GM12878 (cell line): Measurements from ENCODE around the gene CDON. TPM values are rescaled to one million over a fixed set of nuclear protein-coding genes. Genes with fewer than 3 reads are reported as not detected.

Experiments
- ATAC-seq: fragments of 200-7000 bp; cut with Tn5 transposase; 3 replicates; pipeline ENCODE4 v1.9.1; 2020; ENCODE audit warnings: mild to moderate bottlenecking, moderate library complexity
- BruUV-seq: library from RNA; stranded (reverse); fragments of 400-500 nt; replicated peaks from 2 replicates; lab custom pipeline; 2021; lab: Mats Ljungman, UMichigan
- CTCF ChIA-PET: fragments of 300-600 bp; sonication (Branson Sonifier 250); formaldehyde crosslinking; extraction: SDS; loops from one replicate; lab custom pipeline; 2021; ENCODE audit warnings: inconsistent platforms; lab: Yijun Ruan, JAX
- POLR2A ChIA-PET: fragments of 350-600 bp; formaldehyde crosslinking; extraction: SDS; loops from one replicate; lab custom pipeline; 2021; ENCODE audit warnings: inconsistent platforms; lab: Charles Lee
- RAD21 ChIA-PET: fragments of 300-600 bp; sonication (Branson Sonifier 250); formaldehyde crosslinking; loops from one replicate; lab custom pipeline; 2023; ENCODE audit warnings: antibody characterized with exemption; ENCODE audit not compliant: unreplicated experiment; lab: Charles Lee
- SMC1A ChIA-PET: fragments of 300-600 bp; sonication (Branson Sonifier 250); formaldehyde crosslinking; loops from one replicate; lab custom pipeline; 2023; ENCODE audit not compliant: unreplicated experiment, uncharacterized antibody; lab: Charles Lee
- DNase-seq: peaks from one replicate; pipeline ENCODE4 v3.0.0-alpha.2; 2011; ENCODE audit warnings: low read depth, low spot score
- FAIRE-seq: peaks from 3 replicates; lab custom pipeline; 2011; peaks lifted over from hg19 to GRCh38; lab: Jason Lieb, UNC
- H2AFZ ChIP-seq: 2 replicates; pipeline ENCODE4 v1.6.0; 2011; ENCODE audit warnings: low read depth, low read length, control low read depth; ENCODE audit not compliant: control insufficient read depth
- H3K27ac ChIP-seq: 2 replicates; pipeline ENCODE4 v1.5.1; 2011; ENCODE audit warnings: control low read depth; ENCODE audit not compliant: control insufficient read depth, insufficient read depth
- H3K27me3 ChIP-seq, 2 experiments: replicated peaks in 1 of 2; 2 replicates each; pipeline versions ENCODE4 v1.6.0 to v1.6.1; 2011; ENCODE audit warnings: low read length in 1 of 2; ENCODE audit not compliant: control insufficient read depth in 2 of 2, insufficient read depth in 2 of 2
- H3K36me3 ChIP-seq, 2 experiments: 2 replicates each; pipeline ENCODE4 v1.5.1; 2011; ENCODE audit warnings: low read length in 1 of 2; ENCODE audit not compliant: control insufficient read depth in 2 of 2, insufficient read depth in 2 of 2
- H3K4me1 ChIP-seq: 2 replicates; pipeline ENCODE4 v1.6.1; 2011; ENCODE audit warnings: mild to moderate bottlenecking, low read length, moderate library complexity, mixed read lengths; ENCODE audit not compliant: control insufficient read depth, insufficient read depth
- H3K4me2 ChIP-seq: 2 replicates; pipeline ENCODE4 v1.6.0; 2011; ENCODE audit warnings: control low read depth; ENCODE audit not compliant: control insufficient read depth, insufficient read depth
- H3K4me3 ChIP-seq: fragments of 200-600 bp; sonication (generic); 2 replicates; pipeline ENCODE4 v1.5.1; 2016
- H3K79me2 ChIP-seq: 2 replicates; pipeline ENCODE4 v1.6.0; 2011; ENCODE audit warnings: low read length; ENCODE audit not compliant: control insufficient read depth, insufficient read depth
- H3K9ac ChIP-seq: 2 replicates; pipeline ENCODE4 v1.8.0; 2011; ENCODE audit warnings: low read length, control low read depth, mixed read lengths; ENCODE audit not compliant: control insufficient read depth, insufficient read depth
- H3K9me3 ChIP-seq: replicated peaks from 3 replicates; pipeline ENCODE4 v1.5.1; 2011; ENCODE audit warnings: mild to moderate bottlenecking, low read length; ENCODE audit not compliant: control insufficient read depth, insufficient read depth
- H4K20me1 ChIP-seq: 2 replicates; pipeline ENCODE4 v1.6.0; 2011; ENCODE audit not compliant: control insufficient read depth, insufficient read depth
- BCL11A ChIP-seq: IDR thresholded peaks from 2 replicates; pipeline ENCODE4 v1.6.1; 2011; ENCODE audit warnings: low read depth, low read length
- CBX3 ChIP-seq: fragments of 200-600 bp; sonication (generic); IDR thresholded peaks from 2 replicates; pipeline ENCODE4 v1.6.1; 2016; ENCODE audit warnings: low read depth, borderline replicate concordance
- EP300 ChIP-seq, 2 experiments: fragments of 150-350 bp in 1 of 2; IDR thresholded peaks; 2 replicates each; pipeline ENCODE4 v1.6.1; 2011 to 2012; ENCODE audit warnings: low read depth in 2 of 2, low read length in 2 of 2, borderline replicate concordance in 1 of 2, improper control_type of control experiment in 1 of 2, inconsistent platforms in 1 of 2; ENCODE audit not compliant: control insufficient read depth in 1 of 2
- HCFC1 ChIP-seq: fragments of 150-350 bp; IDR thresholded peaks from 2 replicates; pipeline ENCODE4 v1.6.1; 2014; ENCODE audit warnings: low read length
- HDAC6 ChIP-seq: fragments of 200-600 bp; sonication (generic); IDR thresholded peaks from one replicate; pipeline ENCODE4 v1.8.0; 2017; ENCODE audit warnings: antibody characterized with exemption; ENCODE audit not compliant: unreplicated experiment
- IKZF2 ChIP-seq, 2 experiments: fragments of 450-650 bp; IDR thresholded peaks; 2 replicates each; pipeline ENCODE4 v1.6.1; 2017; ENCODE audit warnings: mild to moderate bottlenecking in 2 of 2, moderate library complexity in 2 of 2
- IRF4 ChIP-seq: IDR thresholded peaks from 2 replicates; pipeline ENCODE4 v1.6.1; 2011; ENCODE audit warnings: low read depth, low read length
- MTA2 ChIP-seq: fragments of 450-650 bp; IDR thresholded peaks from 2 replicates; pipeline ENCODE4 v1.6.1; 2016; ENCODE audit warnings: low read depth, mild to moderate bottlenecking, moderate library complexity
- NBN ChIP-seq: fragments of 450-650 bp; IDR thresholded peaks from 2 replicates; pipeline ENCODE4 v1.6.1; 2016
- NR2F1 ChIP-seq: fragments of 450-650 bp; conservative IDR thresholded peaks from 2 replicates; pipeline ENCODE4 v1.6.1; 2017; ENCODE audit warnings: mild to moderate bottlenecking
- RCOR1 ChIP-seq: conservative IDR thresholded peaks from 2 replicates; pipeline ENCODE4 v1.6.1; 2012; ENCODE audit warnings: low read depth, low read length, improper control_type of control experiment
- STAT3 ChIP-seq: IDR thresholded peaks from 2 replicates; pipeline ENCODE4 v1.6.1; 2011; ENCODE audit warnings: low read depth, low read length, improper control_type of control experiment
- ZNF622 ChIP-seq: fragments of 450-650 bp; IDR thresholded peaks from 2 replicates; pipeline ENCODE4 v1.6.1; 2017; ENCODE audit warnings: mild to moderate bottlenecking, inconsistent platforms
- WGBS: methylation state at CpG from one replicate; pipeline ENCODE4 v1.1.6; 2016; ENCODE audit warnings: low lambda C conversion rate; ENCODE audit not compliant: insufficient replicate concordance, insufficient coverage; ENCODE audit errors: missing lambda C conversion rate; 5-methylcytosine and 5-hydroxymethylcytosine counted together
- in situ Hi-C: fragments of 300-500 bp; cut with MboI; formaldehyde crosslinking; loops from 9 replicates; pipeline ENCODE4 v1.14.3; 2018; ENCODE audit warnings: mixed read lengths
- intact Hi-C: fragments of 100-400 bp; cut with micrococcal nuclease; formaldehyde crosslinking; loops from one replicate; pipeline ENCODE4 v1.14.2; 2022; ENCODE audit not compliant: unreplicated experiment
- polyA plus RNA-seq, 11 experiments: library from polyadenylated mRNA; depleted of rRNA in 4 of 11; unstranded in 6 of 11; stranded (reverse) in 5 of 11; fragments of >200 nt; fragmentation: Nextera tagmentation in 4 of 11; fragmentation: Illumina TruSeq in 1 of 11; extraction: Ambion mirVana in 4 of 11; extraction: Trizol in 1 of 11; gene quantifications; 1 replicate in 1 of 11; 2 replicates in 10 of 11; pipeline versions ENCODE4 v1.2.1 to v1.2.3, GENCODE V29; 2011 to 2016; ENCODE audit warnings: inconsistent platforms in 2 of 11, missing spikeins in 2 of 11, low read depth in 1 of 11
- total RNA-seq, 4 experiments: library from RNA; depleted of rRNA in 3 of 4; stranded (reverse); fragments of >200 nt in 3 of 4; fragmentation: Illumina TruSeq in 1 of 4; extraction: Trizol in 1 of 4; gene quantifications; 2 replicates each; pipeline versions ENCODE4 v1.2.1 to v1.2.3, GENCODE V29; 2013 to 2021
- TF ChIP-seq, protein P1 (sequence below): fragments of 450-650 bp; formaldehyde crosslinking; IDR thresholded peaks from 2 replicates; pipeline ENCODE4 v1.5.0; 2022; ENCODE audit warnings: mild to moderate bottlenecking, missing genetic modification characterization
- TF ChIP-seq, protein P2 (sequence below): fragments of 450-650 bp; IDR thresholded peaks from 2 replicates; pipeline ENCODE4 v1.6.1; 2016; ENCODE audit warnings: mild to moderate bottlenecking

CDON gene
- total and polyA plus RNA-seq, 10 of the 15 experiments (the other 5 are each of a cell fraction or from before 2014, with no cell fraction given), result 0.07 to 4.2 (median 0.36) TPM

DNA sequence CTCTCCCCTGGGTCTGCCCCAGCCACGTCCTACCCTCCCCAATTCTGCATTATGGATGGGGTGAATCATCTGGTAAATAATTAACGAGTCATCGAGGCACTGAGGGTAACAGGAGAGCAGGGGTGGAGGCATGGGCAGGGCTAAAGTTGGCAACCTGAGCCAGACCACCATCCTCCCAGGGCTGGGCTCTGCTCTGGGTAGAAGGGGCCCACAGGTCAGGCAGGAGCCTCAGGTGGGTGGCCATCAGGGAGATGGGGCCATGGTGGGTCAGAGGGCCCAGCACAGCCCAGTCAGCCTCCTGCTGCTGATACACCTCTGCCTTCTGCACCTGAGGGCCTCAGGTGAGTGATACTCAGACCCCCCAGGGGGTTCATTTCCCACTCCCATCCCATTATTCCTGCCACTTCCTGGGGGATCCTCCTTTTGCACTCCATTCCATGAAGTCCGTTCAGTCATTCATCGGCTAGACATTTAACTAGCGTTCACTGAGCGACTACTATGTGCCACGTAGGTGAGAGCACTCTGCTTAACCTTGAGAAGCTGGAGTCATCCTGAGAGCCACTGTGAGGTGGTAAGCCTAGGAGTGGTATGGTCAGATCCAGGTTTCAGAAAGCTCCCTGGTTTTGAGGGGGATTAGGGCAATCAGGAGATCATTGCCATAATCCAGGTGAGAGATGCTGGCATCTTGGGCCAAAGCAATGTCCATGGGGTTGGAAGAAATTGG is 116.7 kb downstream of the CDON start, which contains the start of gene VSIG10L2:
Gene VSIG10L2 (plus strand): TSS at position 248 of the 724 bp plus-strand sequence. CDS start 12 bp downstream, at position 260.
- ChIA-PET CTCF (interaction anchor here (3.9 to 12.1 kb wide), 2 partner anchors 115 to 245 kb away, joined by 29 to 220 read pairs; no protein-coding TSS in a partner anchor), POLR2A (no interaction called here), SMC1A (interaction anchor here (6.2 kb wide), 1 partner anchor 248 kb away, joined by 45 read pairs; no protein-coding TSS in a partner anchor), RAD21 (interaction anchor here (0.9 to 1.2 kb wide), 2 partner anchors 112 to 248 kb away, joined by 4 to 5 read pairs; no protein-coding TSS in a partner anchor)
- Histone ChIP-seq H3K4me2 (no peak within 1 kb of the TSS), H3K4me3 (no peak within 1 kb of the TSS), H3K36me3 (no peaks in the 10 kb centered on the region), H3K4me1 (no peaks in the 10 kb centered on the region), H3K79me2 (no peaks in the 10 kb centered on the region), H3K9ac (no peak within 1 kb of the TSS), H2AFZ (no peak within 1 kb of the TSS), H4K20me1 (no peaks in the 10 kb centered on the region), H3K27me3 (no peaks in the 10 kb centered on the region; a peak in 1 of 4 replicates), H3K9me3 (no peaks in the 10 kb centered on the region), H3K27ac (no peak within 1 kb of the TSS)
- WGBS, result 38% methylated on average over 8 of the region's 8 CpGs
- intact Hi-C loops (no loop called here), in situ Hi-C loops (no loop called here)
- no TSS peak for BruUV-seq
- no peak for TF ChIP-seq IKZF2 (IDR thresholded peaks at IDR 0.05)
- TF ChIP-seq HDAC6, result no peak
- TF ChIP-seq NBN, result no peak
- TF ChIP-seq NR2F1, result no peak
- TF ChIP-seq, protein P1, sequence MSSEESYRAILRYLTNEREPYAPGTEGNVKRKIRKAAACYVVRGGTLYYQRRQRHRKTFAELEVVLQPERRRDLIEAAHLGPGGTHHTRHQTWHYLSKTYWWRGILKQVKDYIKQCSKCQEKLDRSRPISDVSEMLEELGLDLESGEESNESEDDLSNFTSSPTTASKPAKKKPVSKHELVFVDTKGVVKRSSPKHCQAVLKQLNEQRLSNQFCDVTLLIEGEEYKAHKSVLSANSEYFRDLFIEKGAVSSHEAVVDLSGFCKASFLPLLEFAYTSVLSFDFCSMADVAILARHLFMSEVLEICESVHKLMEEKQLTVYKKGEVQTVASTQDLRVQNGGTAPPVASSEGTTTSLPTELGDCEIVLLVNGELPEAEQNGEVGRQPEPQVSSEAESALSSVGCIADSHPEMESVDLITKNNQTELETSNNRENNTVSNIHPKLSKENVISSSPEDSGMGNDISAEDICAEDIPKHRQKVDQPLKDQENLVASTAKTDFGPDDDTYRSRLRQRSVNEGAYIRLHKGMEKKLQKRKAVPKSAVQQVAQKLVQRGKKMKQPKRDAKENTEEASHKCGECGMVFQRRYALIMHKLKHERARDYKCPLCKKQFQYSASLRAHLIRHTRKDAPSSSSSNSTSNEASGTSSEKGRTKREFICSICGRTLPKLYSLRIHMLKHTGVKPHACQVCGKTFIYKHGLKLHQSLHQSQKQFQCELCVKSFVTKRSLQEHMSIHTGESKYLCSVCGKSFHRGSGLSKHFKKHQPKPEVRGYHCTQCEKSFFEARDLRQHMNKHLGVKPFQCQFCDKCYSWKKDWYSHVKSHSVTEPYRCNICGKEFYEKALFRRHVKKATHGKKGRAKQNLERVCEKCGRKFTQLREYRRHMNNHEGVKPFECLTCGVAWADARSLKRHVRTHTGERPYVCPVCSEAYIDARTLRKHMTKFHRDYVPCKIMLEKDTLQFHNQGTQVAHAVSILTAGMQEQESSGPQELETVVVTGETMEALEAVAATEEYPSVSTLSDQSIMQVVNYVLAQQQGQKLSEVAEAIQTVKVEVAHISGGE (CRISPR knock-in tag), result no peak
- TF ChIP-seq HCFC1, result no peak
- no peak for TF ChIP-seq MTA2
- no peak for TF ChIP-seq RCOR1
- no peak for TF ChIP-seq STAT3
- TF ChIP-seq, protein P2, sequence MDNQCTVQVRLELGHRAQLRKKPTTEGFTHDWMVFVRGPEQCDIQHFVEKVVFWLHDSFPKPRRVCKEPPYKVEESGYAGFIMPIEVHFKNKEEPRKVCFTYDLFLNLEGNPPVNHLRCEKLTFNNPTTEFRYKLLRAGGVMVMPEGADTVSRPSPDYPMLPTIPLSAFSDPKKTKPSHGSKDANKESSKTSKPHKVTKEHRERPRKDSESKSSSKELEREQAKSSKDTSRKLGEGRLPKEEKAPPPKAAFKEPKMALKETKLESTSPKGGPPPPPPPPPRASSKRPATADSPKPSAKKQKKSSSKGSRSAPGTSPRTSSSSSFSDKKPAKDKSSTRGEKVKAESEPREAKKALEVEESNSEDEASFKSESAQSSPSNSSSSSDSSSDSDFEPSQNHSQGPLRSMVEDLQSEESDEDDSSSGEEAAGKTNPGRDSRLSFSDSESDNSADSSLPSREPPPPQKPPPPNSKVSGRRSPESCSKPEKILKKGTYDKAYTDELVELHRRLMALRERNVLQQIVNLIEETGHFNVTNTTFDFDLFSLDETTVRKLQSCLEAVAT, result no peak
- no peak for TF ChIP-seq IRF4
- no peak for TF ChIP-seq EP300 (IDR thresholded peaks at IDR 0.05; ENCODE audit: borderline replicate concordance in 1 of 2, control insufficient read depth in 1 of 2, low read depth in 2 of 2, low read length in 2 of 2)
- TF ChIP-seq CBX3, result no peak
- no peak for TF ChIP-seq ZNF622
- no peak for TF ChIP-seq BCL11A
- FAIRE-seq, result no peak
- no peak for DNase-seq
- no peak for ATAC-seq
